Measurements from ENCODE around the gene CAPN12. TPM values are rescaled to one million over a fixed set of nuclear protein-coding genes. Genes with fewer than 3 reads are reported as not detected.
A peak's percentile ranks its signal among the peaks of the same experiment; 100 is the strongest.

Gene CAPN12
- total RNA-seq, 1 experiment from 2014 or later, result 53.9 TPM

DNA sequence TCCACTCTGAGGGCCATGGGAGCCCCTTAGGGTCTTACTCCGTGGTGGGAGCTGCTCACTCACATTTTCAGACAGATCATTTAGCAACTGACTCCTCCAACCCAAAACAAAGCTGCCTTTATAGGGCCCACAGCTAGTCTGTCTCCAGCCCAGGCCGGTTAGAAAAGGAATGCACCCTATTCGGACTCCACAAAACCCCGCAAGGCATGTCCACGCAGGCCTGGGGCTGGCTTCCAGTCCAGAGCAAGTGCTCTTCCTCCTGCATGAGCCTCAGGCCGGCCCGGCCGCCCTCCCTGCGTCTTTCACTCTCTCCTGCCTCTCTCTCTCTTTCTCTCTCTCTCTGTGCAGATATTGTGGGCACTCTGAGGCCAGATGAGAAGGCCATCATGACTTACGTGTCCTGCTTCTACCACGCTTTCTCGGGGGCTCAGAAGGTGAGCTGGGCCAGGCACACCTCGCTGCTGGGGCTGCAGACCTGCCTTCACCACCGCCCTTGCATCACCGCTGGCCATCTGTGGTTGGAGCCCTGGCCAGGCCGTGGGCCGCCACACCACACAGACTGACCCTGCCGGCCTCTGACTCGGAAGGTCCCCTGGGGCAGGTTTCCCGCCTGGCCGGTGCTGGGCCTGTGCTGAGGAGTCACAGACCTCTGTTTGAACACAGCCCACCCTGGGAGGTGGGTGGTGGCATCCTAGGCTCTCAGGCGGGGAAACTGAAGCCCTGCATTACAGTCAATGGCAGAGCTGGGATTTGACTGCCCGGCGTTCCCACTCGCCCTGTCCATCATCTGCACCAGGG lies 33.1 kb downstream of the CAPN12 start:
- no peak for DNase-seq (ENCODE audit: low spot score)

DNA sequence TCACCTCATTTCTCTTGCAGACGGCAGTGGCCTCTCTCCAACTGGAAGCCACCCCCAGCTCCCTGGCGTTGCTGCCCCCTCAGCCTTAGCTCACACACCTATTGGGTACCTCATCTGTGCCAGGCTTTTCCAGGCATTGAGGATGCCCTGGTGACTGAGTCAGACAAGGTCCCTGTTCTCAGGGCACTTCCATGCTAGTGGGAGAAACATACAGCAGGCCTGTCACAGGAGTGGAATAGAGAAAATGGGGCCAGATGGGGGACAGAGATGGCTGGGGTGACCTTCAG lies 33.9 kb downstream of the CAPN12 start:
- DNase-seq (ENCODE audit: low spot score), result no peak

DNA sequence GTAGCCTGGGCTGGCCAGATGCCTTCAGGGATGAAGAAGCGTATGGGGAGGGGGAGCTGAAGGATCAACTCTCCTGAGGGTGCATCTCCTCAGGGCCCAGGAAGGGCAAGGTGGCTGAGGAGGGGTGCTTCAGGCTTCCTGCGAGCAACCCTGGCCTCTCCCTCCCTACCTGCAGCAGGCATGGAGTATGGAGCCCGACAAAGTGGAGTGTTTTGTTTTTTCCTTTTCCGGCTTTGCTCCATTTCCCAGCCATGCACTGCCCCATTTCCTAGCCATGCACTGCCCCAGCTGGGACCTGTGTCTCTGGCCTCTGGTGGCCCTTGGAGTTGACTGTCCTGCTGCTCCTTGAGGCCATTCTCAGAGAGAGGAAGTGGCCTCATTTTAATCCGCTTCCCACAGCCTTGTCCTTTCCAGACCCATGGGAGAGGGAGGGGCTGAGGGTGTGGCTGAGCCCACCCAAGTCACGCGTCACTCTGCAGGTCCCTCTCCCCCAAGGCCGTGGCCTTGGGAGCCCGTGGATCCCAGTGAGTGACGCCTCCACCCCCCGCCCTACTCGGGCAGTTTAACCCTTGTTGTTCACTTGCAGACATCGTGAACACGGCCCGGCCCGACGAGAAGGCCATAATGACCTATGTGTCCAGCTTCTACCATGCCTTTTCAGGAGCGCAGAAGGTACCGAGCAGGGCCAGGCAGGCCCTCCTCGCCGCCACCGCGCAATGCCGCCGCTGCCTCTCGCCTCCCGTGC lies 34.4 kb downstream of the CAPN12 start:
- no peak for DNase-seq (ENCODE audit: low spot score)

DNA sequence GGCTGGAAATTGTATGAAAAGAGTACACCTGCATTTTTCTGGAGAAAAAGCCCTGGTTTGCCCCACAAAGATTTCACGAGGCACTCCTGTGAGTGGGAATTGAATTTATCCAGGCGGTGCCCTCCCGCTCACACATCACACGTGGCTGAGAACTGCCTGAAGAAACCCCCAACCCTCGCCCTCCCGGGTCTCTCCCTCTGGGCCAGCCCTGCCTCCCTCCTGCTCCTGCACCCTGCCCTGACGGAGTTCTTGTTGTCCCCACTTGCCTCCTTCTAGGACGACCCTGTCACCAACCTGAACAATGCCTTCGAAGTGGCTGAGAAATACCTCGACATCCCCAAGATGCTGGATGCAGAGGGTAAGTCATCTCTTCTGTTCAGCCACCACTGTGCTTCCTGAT lies 35.2 kb downstream of the CAPN12 start:
- DNase-seq (ENCODE audit: low spot score), result no peak

DNA sequence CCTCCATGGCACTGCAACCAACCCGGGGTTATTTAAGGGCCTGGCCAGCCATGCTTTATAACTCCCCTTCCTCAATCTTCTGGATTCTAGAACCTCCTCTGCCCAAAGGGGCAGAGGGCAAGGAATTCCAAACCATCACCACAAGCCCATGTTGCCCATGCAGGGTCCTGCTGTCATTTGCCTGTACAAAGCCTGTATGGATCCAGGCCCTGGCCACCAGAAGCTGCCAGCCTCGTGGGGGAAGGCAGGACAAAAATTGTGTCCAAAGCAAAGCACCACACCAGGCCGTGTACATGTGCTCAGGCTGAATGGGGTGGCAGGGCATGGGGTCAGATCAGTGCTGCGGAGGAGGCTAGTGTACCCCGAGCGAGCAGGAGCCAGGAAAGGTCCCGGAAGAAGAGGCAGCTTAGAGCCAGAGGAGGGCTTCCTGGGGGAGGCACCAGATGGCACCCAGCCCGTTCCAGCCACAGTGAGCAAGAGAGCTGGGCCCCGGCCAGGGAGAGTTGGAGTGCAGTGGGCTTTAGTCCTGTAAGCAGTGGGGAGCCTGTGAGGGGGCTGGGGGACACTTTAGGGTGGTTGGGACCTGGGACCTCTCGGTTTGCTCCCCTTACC lies 35.8 kb downstream of the CAPN12 start:
- no peak for DNase-seq (ENCODE audit: low spot score)

DNA sequence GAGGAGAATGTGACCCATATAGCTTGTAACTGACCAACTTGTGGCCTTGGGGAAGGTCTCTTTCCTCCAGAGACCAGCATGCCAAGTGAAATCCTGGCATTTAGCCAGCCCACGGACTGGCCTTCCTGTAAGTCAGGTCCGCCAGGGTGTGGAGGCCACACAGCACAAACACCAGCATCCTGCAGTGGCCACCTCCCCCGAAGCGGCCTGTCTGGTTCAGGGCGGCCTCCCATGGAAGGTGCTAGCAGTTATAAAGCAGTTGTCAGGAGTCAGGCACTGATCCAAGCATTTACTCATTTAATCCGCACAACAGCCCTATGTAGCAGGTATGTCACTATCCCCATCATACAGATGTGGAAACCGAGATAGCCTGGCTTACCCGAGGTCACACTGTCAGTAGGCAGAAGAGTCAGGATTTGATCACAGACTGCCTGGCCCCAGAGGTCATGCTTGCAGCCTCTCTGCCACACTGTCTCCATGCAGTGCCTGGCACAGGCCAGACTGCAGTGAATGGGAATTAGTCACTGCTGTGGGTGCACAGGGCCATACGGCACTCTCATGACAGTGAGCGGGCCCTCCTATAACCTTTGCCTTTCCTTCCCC lies 36.7 kb downstream of the CAPN12 start:
- peak; percentile 92 for DNase-seq (ENCODE audit: low spot score)

DNA sequence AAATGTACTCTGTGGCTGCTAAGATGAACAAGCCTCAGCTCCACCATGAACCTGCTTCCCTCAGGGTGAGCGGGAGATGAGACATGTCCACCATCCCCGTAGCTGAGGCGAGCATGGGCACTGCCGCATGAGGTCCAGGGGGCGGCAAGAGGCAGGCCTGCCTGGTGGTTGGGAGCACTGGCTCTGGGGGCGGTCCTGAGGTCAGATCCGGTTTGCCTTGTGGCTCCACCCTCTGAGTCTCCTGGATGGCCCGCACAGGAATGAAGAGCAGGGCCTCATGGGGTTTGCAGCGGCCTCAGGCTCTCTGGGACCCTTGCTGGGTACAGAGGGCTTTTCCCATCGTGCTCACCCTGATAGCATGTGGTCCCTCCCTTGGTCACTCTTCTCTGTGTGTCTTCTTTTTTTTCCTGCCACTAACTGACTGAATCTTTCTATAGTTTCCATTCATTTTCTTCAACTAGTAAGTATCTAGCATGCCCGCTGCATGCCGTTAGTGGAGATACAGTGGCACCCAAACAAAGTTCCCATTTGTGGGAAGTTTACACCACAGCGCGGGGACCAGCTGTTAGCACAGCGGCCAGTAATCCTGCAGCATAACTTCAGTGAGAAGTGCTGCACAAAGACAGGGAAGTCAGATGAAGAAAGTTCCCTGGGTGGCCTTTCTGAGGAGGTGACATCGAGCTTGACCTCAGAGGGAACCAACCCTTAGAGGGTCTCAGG lies 37.3 kb downstream of the CAPN12 start:
- DNase-seq (ENCODE audit: low spot score), result peak; percentile 80

DNA sequence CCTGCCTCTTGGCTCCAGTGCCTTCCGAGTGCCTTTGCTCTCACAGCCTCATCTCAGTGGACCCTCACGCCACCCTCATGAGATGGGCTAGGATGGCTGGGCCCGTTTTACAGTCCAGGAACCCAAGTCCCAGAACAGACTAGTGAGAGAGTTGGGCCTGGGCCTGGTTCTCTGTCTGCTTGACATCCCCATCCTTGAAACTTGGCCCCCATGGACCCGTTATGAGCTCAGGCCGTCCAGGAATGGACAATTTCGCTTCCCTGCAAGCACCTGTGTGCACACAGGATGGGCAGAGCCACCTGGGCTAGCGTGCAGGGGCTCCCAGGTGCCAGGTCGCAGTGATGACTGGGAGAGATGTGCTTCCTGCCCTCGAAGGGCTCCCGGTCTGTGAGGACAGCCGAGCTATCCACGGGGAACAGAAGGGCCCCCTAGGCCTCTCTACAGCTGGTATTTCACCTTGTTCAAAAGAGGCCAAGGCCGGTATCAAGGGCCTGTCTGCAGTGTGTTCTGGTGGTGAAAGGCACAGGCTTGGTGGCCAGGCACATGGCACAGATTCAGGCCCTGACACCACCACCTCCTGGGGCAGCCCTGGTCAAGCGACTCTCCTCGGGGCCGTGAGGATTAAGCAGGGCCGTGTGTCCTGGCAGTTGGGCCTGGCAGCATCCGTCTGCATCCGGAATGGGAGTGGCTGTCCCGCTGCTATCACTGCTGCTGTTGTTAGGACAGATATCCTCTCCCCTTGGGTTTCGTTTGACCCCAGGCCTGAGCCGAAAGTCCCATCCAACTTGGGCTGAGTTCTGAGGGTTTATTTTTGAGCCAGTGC lies 38.9 kb downstream of the CAPN12 start:
- no peak for DNase-seq (ENCODE audit: low spot score)

DNA sequence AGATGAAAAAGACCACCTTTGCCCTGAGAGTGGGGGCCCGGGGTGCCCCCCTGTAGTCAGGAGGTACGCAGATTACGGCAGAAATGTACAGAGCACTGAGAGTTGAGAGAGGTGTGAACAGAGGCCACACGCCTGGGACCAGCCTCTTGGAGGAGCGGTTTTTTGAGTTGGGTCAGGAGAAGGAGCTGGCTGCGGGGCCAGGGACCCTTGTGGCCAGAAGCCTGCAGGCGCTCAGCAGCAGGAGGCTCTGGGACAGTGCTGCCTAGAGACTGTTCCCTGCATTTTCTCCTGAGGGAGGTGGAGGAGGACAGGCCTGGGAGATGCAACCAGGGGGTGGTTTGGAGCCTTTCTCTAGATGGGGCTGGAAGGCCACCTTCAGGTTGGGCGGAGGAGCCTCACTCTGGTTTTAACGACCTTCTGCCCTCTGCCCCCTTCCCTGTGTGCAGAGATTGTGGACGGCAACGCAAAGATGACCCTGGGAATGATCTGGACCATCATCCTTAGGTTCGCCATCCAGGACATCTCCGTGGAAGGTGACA lies 39.7 kb downstream of the CAPN12 start:
- DNase-seq (ENCODE audit: low spot score), result no peak

DNA sequence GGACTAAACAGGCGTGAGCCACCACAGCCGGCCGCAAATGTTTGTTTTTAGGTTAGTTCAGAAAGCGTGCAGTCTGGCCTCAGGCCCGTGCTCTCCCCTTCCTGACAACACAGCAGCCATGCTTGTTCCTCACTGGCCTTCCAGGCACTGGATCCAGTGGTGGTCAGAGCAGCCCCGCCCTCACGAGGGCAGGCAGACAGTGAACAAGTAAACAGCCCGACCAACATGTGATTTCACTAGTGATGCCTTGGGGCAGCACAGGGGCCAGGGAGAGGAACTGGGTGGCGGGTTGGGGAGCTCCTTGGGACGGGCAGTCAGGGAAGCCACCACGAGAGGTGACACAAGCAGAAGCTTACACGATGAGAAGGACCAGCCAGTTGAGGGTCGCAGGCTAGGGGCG lies 40.8 kb downstream of the CAPN12 start:
- no peak for DNase-seq (ENCODE audit: low spot score)

DNA sequence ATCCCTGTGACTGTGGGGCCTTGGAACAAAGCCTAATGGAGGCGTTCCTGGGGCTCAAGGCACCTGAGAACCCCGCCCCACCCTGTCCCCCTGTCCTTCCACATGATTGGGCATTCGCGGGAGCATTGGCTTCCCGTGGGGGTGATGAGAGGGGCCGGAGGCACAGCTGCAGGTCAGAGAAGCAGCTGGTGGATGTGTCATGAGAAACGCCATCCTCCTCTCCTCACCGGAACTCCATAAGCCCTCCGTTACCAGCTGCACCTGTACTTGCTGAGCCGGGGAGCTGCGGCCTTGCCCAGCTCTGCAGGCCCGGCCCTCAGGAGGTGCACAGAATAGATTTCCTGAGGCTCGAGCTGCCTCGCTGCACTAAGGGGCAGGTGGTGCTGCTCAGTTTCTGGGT lies 42.0 kb downstream of the CAPN12 start:
- no peak for DNase-seq (ENCODE audit: low spot score)

DNA sequence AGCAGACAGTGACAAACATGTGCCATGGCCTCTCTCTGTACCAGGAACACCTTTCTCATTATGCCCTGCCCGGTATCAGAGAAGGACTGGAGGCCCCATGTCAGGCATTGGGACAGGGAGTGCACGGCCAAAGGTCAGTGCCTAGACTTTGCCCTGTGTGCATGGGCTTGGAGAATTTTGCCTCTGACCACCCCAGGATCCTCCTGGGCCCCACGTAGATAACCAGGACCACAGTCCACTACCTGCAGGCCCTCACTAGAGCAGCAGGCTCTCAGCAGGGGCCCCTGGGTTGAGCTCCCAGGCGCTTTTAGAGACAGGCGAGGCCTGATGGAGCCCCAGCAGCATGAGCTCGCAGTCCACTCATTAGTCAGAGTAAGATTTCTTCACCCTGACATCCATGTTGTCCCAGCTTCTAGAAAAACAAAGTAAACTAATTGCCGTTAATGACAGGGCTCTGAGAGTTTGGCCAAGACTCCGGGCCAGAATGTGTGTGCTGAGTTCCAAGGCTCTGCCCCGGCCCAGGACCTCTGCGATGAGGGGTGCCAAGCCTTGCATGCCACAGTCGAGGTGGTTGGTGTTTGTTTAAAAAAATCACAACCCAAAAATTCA lies 42.7 kb downstream of the CAPN12 start:
- no peak for DNase-seq (ENCODE audit: low spot score)

DNA sequence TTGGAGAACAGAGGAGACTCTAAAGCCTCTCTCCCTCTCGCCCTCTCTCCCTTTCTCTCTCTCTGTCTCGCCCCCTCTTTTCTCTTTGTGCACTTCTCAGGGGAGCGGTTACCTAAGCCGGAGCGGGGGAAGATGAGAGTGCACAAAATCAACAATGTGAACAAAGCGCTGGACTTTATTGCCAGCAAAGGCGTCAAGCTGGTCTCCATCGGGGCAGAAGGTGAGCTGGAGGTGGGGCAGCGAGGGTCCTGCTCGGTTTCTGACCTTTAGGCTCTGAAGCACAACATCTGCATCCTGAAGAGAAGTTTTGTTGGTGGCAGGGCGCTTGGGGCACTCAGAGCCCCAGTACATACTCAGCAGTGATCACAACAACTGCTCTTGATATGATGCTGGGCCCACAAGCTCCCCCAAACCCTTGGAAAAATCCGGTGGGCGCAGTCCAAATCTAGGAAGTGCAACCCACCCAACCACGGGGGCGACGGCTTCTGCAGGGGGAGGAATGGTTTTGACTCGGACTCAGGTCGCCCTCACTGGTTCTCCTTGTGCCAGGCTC lies 43.3 kb downstream of the CAPN12 start:
- DNase-seq (ENCODE audit: low spot score), result no peak

DNA sequence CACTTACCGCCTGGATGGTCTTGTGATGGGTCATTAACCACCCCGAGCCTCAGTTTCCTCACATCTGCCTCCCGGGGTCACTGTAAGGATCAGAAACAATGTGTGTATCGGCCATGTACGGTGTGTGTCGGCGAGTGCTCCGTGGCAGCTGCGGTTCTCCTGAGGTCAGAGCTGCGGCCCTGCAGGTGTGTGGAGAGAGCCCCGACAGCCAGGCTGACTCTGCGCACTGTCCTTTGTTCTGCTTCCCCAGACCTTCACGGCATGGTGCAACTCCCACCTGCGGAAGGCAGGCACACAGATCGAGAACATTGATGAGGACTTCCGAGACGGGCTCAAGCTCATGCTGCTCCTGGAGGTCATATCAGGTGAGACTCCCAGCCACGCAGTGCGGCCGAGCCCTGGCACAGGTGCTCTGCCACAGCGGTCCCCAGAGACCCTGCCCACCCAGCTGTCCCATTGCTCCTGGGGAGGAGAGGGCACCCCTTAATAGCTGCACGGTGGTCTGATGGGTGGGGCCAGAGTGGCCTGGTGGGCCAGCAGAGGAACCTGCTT lies 43.8 kb downstream of the CAPN12 start:
- DNase-seq (ENCODE audit: low spot score), result no peak

DNA sequence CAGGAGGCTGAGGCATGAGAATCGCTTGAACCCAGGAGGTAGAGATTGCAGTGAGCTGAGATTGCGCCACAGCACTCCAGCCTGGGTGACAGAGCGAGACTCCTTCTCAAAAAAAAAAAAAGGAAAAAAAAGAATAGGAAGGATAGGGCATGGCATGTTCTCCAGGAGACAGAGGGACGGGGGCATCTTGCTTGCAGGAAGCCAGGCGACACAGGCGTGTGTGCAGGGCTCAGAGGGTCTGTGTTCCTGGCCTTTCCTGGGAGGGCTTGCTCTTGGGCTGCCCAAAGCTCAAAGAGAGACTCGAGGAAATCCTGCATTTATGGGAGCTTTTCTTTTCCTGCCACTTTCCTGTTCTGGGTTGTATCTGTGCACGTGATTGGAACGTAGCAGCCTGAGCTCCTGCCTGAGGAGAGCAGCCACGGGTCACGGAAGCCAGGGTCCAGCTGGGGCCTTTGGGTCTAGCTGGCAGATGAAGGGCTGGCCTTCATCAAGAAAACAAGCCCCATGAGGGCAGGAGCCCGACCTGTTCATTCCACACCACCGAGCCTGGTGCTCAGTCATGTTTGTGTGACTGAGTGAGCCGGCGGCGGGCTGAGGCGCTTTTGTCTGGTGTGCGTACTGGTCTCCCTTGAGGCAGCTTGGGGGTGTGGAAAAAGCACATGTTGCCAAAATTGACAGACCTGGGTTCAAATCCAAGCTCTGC lies 44.5 kb downstream of the CAPN12 start:
- DNase-seq (ENCODE audit: low spot score), result no peak

DNA sequence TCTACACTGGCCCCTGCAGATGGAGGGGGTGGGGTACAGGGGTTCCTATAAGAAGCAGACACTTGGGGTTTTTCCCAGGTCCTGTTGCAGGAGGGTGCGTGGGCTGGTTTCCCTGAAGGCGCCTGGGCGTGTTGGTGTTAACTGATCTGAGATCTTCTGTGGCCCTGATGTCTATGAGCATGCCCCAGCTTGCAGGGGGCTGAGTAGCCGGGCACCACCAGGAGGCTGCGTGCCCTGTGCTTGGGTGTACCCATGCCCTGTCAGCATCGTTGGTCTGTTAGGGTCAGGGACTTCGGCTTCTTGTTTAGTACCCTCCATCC lies 45.3 kb downstream of the CAPN12 start:
- DNase-seq (ENCODE audit: low spot score), result no peak

DNA sequence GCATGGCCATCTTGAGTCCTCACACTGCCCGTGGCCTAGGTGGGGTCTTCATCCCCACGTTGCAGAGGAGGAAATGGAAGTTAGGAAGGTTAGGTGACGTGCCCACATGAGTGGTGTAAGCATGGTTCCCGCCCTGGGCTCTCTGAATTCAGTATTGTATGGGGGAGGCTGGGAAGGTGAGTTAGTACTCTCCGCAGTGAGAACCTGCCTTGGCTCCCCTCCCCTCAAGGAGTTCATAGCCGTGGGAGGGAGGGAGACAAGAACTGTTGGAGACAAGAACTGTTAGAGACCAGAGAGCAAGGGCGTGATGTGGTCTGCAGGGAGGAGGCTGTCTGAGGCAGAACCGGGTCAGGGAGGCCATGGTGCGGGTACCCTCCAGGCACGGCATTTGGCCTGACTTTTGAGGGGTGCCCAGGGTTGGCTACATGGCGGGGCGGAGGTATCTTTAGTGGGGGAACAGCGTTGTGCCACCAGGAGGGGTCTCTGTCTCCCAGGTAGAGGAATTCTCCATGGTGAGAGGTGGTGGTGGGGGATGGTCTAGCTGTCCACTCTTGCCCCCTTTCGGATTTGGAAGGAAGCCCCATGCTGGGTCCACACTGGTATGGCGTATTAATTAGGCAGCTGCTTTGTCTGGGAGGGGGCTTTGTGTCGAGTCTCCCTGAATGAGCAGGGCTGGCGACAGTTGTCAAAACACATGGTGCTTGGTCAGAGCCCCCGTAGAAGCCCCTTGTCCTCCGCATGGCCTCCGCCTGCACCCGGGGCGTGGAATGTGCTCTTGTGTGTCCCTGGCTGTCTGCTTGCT lies 45.8 kb downstream of the CAPN12 start:
- DNase-seq (ENCODE audit: low spot score), result no peak

DNA sequence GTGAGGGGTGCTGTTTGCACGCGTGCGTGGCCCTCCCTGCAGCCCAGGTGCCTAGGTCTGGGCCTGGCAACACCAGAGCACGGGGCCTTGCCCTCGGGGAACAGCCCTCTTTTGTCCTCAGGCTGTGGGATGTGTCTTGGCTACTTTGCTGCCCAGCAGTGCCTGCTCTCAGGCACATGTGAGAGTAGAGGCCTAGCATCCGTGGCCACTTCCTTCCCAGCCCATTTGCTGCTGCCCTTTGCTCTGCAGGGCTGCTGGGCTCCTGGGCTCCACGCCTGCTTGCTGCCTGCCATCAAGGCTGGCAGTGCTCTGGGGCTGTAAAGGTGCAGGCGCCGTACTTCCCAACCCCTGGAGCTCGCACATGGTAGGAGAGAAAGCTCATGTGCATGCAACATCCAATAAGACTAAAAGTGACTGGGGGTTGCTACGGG lies 46.6 kb downstream of the CAPN12 start:
- DNase-seq (ENCODE audit: low spot score), result no peak

All from HT-29 (cell line).